MM.1S (cell line): Measurements from ENCODE around the gene SLA2.

Experiments used
- CTCF ChIP-seq: fragments of 300-600 bp; sonication (generic); IDR thresholded peaks from 2 replicates; pipeline ENCODE4 v1.5.1; 2016; ENCODE audit warnings: antibody characterized with exemption, low read length, mixed read lengths
- EZH2 ChIP-seq: fragments of 300-600 bp; sonication (generic); optimal IDR thresholded peaks from 2 replicates; pipeline ENCODE3; 2017; ENCODE audit warnings: low read depth, mild to moderate bottlenecking, antibody characterized with exemption, low read length, mixed read lengths

DNA sequence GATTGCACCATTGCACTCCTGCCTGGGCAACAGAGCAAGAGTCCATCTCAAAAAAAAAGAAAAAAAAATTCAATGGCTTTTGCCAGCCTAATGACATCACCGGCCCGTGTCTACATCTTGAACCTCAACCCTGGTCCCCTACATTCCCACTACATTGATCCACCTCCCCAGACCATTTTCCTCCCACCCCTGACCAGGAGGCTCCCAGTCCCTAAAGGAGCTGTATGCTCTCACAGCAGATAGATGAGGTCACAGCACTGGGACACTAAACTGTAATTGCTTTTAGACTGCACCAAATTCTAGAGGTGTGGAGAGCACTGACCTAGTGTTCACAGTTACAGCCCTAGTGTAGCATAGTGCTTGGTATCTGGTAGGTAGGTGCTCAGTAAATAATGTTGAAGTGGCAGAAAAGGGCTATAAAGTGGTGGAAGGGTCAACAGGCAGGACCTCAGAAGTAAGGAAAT is 61.9 kb downstream of the SLA2 start:
- TF ChIP-seq CTCF (no peak), EZH2 (no peak)
